ENCODE measurements around the gene HOXC6.

GRCh38 chr12:54031480-54031879 is 3.2 kb downstream of the HOXC6 start:
- no peak for TF ChIP-seq POLR2A (IDR thresholded peaks at IDR 0.05)
- no peak for TF ChIP-seq EP300 (IDR thresholded peaks at IDR 0.05)
